HG03097 (cell line): Measurements from ENCODE around the gene SHH.

Source experiments
- ATAC-seq: cut with Tn5 transposase; IDR thresholded peaks from one replicate; pipeline ENCODE4 v1.9.1; 2021; ENCODE audit not compliant: unreplicated experiment, low FRiP score

SHH gene

GRCh38 chr7:155811895-155812761 lies at the start of gene SHH:
Gene SHH (minus strand): TSS chr7:155812463. CDS start chr7:155812122, 341 bp downstream.
- no peak for ATAC-seq

- ATAC-seq: no peak
These were observed 49.2 kb upstream of the SHH start for GRCh38 chr7:155861480-155861868.

- no peak for ATAC-seq
These were observed 48.7 kb upstream of the SHH start for GRCh38 chr7:155860840-155861479.

GRCh38 chr7:155860461-155860839 lies 48.2 kb upstream of the SHH start:
- no peak for ATAC-seq

- ATAC-seq: no peak
These were observed 46.3 kb upstream of the SHH start for GRCh38 chr7:155858521-155859061.

GRCh38 chr7:155857141-155857540 lies 44.9 kb upstream of the SHH start:
- no peak for ATAC-seq

- ATAC-seq: no peak
These were observed 44.4 kb upstream of the SHH start for GRCh38 chr7:155856656-155857055.

- no peak for ATAC-seq
These were observed 40.4 kb upstream of the SHH start for GRCh38 chr7:155852426-155853301.

GRCh38 chr7:155851892-155852291 lies 39.6 kb upstream of the SHH start:
- ATAC-seq: no peak

- ATAC-seq: no peak
These were observed 38.8 kb upstream of the SHH start for GRCh38 chr7:155850766-155851678.

- no peak for ATAC-seq
These were observed 37.8 kb upstream of the SHH start for GRCh38 chr7:155850001-155850436.

- no peak for ATAC-seq
These were observed 36.7 kb upstream of the SHH start for GRCh38 chr7:155848691-155849669.

- ATAC-seq: no peak
These were observed 35.7 kb upstream of the SHH start for GRCh38 chr7:155847821-155848435.

- ATAC-seq: no peak
These were observed 34.7 kb upstream of the SHH start for GRCh38 chr7:155846936-155847335.

GRCh38 chr7:155846156-155846555 lies 33.9 kb upstream of the SHH start:
- ATAC-seq: no peak

- ATAC-seq: no peak
These were observed 33.0 kb upstream of the SHH start for GRCh38 chr7:155845226-155845625.

- no peak for ATAC-seq
These were observed 32.3 kb upstream of the SHH start for GRCh38 chr7:155844526-155844925.

GRCh38 chr7:155844019-155844453 lies 31.8 kb upstream of the SHH start:
- ATAC-seq: no peak
